GM10248 (cell line): ENCODE measurements around the gene INAFM2.
A peak's percentile ranks its signal among the peaks of the same experiment; 100 is the strongest.

Experiments used
- CTCF ChIA-PET: fragments of 300-600 bp; sonication (Branson Sonifier 250); formaldehyde crosslinking; extraction: SDS; loops from one replicate; lab custom pipeline; 2021; ENCODE audit warnings: antibody characterized with exemption; lab: Yijun Ruan, JAX
- POLR2A ChIA-PET: fragments of 350-650 bp; sonication (Branson Sonifier 250); formaldehyde crosslinking; extraction: SDS; loops from one replicate; lab custom pipeline; 2020; ENCODE audit warnings: antibody characterized with exemption; lab: Yijun Ruan, JAX
- DNase-seq: peaks from one replicate; pipeline ENCODE4 v3.0.0; 2012; ENCODE audit errors: extremely low spot score
- TF ChIP-seq, protein P1 (sequence below): IDR thresholded peaks from 2 replicates; pipeline ENCODE4 v1.5.1; 2012; ENCODE audit warnings: mild to moderate bottlenecking, low read depth; ENCODE audit errors: extremely low read depth, missing control alignments, control extremely low read depth

The INAFM2 gene

DNA sequence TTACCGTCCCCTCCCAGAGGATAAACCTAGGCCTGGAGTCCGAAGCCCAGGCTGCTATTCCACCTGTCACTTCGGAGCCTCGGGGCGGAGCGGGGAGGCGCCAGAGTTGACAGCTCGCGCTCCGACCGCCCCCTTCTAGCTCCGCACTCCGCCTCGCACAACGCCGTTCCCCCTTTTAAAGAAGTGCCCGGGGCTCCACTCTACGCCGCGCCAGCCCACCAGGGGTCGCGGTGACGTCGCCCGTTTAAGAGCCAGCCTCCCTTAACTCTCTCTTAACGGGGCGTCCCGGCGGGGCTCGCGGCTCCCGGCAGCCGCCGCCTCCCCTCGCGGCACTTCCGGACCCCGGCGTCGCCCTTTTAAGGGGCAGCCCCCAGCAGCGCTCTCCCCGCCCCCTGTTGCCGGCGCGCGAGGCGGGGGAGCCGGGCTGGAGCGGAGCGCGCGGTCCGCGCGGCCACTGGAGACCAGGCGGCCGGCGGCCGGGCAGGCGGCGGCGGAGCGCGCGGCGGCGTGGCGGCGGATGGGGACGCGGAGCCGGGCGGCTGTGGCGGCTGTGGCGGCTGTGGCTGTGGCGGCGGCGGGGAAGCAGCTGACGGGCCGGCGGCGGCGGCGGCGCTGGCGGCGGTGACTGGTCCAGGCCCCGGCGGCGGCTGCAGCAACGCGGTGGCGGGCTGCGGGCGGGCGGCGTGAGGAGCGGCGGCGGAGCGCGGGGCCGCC, at the start of gene INAFM2:
Gene INAFM2, plus strand, starts transcription at position 454 of the 714 bp plus-strand sequence. CDS start 364 bp downstream, outside the sequence.
- ChIA-PET POLR2A (interaction anchor here (0.8 to 1.2 kb wide), 2 partner anchors 13 to 15 kb away, joined by 3 to 4 read pairs; no protein-coding TSS in a partner anchor), CTCF (interaction anchor here (0.6 to 23.2 kb wide), 17 partner anchors 13 to 127 kb away, joined by 3 to 405 read pairs (median 4); partner anchors contain the start of genes ANKRD63, CCDC9B, KNSTRN and PLCB2)
- TF ChIP-seq, protein P1, sequence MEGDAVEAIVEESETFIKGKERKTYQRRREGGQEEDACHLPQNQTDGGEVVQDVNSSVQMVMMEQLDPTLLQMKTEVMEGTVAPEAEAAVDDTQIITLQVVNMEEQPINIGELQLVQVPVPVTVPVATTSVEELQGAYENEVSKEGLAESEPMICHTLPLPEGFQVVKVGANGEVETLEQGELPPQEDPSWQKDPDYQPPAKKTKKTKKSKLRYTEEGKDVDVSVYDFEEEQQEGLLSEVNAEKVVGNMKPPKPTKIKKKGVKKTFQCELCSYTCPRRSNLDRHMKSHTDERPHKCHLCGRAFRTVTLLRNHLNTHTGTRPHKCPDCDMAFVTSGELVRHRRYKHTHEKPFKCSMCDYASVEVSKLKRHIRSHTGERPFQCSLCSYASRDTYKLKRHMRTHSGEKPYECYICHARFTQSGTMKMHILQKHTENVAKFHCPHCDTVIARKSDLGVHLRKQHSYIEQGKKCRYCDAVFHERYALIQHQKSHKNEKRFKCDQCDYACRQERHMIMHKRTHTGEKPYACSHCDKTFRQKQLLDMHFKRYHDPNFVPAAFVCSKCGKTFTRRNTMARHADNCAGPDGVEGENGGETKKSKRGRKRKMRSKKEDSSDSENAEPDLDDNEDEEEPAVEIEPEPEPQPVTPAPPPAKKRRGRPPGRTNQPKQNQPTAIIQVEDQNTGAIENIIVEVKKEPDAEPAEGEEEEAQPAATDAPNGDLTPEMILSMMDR, result peak; percentile 40
- peak; percentile 96 for DNase-seq

DNA sequence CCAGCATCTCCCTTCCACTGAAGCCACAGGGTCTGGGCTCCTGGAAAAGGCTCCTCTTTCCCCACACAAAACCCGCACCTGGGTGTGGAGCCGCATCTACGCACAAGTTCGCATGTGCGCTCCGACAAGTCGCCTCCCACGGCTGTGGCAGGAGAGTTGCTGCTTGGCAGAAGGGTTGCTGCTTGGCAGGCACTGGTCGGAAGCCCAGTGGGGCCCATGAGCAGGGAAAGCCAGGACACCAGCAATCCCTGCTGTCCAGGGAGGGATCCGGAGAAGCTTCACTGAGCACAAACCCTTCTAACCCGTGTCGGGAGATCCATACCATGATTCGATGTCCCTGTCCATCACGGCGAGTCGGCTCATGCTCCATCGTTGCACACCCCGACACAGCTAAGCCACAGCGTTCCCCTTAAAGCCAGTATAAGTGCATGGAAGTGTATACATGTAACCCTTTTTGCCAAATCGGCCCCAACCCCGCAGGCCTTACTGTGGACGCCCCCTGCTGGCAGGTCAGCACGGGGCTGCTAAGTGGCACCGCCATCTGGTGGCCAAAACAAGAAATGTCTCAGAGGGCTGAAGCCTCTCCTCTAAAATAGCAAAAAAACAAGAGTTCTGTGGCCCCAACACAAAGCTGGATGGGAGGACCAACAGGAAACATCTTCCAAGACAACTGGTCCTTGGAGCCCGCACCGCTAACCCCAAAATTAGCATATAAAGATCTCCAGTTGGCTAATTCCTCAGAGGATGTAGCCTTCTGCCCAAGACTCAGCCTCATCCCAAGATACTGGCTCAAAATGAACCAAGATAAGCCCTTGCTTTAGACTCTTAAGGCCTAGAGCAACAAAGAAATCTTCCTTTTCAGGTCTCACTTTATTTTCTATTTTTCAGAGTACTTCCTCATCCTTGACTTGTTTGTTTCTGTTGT, 48.9 kb upstream of the INAFM2 start:
- TF ChIP-seq, protein P1, result peak; percentile 100
- CTCF ChIA-PET, result interaction anchor here (0.6 to 20.1 kb wide), 62 partner anchors 13 to 1567 kb away, joined by 3 to 525 read pairs (median 4); partner anchors contain the start of genes ANKRD63, CCDC9B, DISP2 and FSIP1
- POLR2A ChIA-PET, result no interaction called here
- peak; percentile 86 for DNase-seq

DNA sequence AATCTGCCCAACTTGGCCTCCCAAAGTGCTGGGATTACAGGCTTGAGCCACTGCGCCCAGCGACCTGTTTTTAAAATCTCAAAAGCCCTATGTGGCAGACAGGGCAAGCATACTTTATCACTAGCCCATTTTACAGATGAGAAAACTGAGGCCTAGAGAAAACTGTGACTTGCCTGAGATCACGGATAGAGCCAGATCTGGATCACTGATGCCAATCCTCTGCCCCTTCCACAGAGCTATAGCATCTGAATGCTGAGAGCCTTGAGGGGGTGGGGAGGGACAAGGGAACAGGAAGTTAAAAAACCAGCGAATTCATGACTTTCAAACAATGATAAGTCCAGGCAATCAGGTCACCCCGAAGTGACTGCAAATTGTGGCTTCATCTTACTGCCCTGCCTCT, 48.0 kb upstream of the INAFM2 start:
- TF ChIP-seq, protein P1, result no peak
- ChIA-PET CTCF (interaction anchor here (0.9 to 20.1 kb wide), 18 partner anchors 13 to 487 kb away, joined by 3 to 525 read pairs (median 22); partner anchors contain the start of genes ANKRD63, CCDC9B, DISP2 and INAFM2), POLR2A (no interaction called here)
- no peak for DNase-seq

DNA sequence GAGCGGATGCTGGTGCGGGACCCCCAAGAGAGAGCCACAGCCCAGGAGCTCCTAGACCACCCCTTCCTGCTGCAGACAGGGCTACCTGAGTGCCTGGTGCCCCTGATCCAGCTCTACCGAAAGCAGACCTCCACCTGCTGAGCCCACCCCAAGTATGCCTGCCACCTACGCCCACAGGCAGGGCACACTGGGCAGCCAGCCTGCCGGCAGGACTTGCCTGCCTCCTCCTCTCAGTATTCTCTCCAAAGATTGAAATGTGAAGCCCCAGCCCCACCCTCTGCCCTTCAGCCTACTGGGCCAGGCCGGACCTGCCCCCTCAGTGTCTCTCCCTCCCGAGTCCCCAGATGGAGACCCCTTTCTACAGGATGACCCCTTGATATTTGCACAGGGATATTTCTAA, 47.5 kb upstream of the INAFM2 start:
- no peak for DNase-seq
- POLR2A ChIA-PET, result no interaction called here
- CTCF ChIA-PET, result interaction anchor here (0.9 to 20.1 kb wide), 17 partner anchors 12 to 488 kb away, joined by 3 to 525 read pairs (median 22); partner anchors contain the start of genes ANKRD63, CCDC9B, DISP2 and INAFM2
- TF ChIP-seq, protein P1, result no peak

DNA sequence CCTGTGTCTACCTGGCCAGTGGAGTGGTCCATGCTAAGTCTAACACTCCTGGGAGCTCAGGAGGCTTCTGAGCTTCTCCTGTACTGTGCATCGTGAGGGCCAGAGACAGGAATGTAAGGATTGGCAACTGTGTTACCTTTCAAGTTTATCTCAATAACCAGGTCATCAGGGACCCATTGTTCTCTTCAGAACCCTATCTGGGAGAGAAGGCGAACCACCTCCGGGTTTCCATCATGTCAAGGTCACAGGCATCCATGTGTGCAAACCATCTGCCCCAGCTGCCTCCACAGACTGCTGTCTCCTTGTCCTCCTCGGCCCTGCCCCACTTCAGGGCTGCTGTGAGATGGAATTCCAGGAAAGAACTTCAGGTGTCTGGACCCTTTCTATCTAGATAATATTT, 46.6 kb upstream of the INAFM2 start:
- DNase-seq, result no peak
- TF ChIP-seq, protein P1, result no peak
- POLR2A ChIA-PET, result no interaction called here
- CTCF ChIA-PET, result interaction anchor here (1.0 to 20.1 kb wide), 8 partner anchors 11 to 231 kb away, joined by 3 to 525 read pairs (median 187); partner anchors contain the start of genes ANKRD63, CCDC9B, INAFM2 and PLCB2
